C4-2B (cell line): ENCODE measurements around the gene B3GALNT1.

ENCODE experiments used
- ZFX ChIP-seq: fragments of 450-650 bp; IDR thresholded peaks from 2 replicates; pipeline ENCODE4 v1.6.1; 2017
- TF ChIP-seq, protein P1 (sequence below): fragments of 450-650 bp; conservative IDR thresholded peaks from 2 replicates; pipeline ENCODE4 v1.5.1; 2017; ENCODE audit warnings: mild to moderate bottlenecking

DNA sequence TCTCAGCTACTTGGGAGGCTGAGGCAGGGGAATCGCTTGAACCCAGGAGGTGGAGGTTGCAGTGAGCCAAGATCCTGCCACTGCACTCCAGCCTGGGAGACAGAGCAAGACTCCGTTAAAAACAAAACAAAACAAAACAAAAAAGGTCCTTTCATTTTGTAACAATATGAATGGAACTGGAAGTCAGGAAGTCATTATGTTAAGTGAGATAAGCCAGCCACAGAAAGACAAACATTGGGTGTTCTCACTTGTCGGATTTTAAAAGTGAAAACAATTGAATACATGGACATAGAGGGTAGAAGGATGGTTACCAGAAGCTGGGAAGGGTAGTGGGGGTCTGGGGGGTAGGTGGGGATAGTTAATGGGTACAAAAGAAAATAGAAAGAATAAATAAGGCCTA is 12.5 kb upstream of the B3GALNT1 start:
- TF ChIP-seq, protein P1, sequence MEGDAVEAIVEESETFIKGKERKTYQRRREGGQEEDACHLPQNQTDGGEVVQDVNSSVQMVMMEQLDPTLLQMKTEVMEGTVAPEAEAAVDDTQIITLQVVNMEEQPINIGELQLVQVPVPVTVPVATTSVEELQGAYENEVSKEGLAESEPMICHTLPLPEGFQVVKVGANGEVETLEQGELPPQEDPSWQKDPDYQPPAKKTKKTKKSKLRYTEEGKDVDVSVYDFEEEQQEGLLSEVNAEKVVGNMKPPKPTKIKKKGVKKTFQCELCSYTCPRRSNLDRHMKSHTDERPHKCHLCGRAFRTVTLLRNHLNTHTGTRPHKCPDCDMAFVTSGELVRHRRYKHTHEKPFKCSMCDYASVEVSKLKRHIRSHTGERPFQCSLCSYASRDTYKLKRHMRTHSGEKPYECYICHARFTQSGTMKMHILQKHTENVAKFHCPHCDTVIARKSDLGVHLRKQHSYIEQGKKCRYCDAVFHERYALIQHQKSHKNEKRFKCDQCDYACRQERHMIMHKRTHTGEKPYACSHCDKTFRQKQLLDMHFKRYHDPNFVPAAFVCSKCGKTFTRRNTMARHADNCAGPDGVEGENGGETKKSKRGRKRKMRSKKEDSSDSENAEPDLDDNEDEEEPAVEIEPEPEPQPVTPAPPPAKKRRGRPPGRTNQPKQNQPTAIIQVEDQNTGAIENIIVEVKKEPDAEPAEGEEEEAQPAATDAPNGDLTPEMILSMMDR, result no peak
- no peak for TF ChIP-seq ZFX
